NCI-H526 (cell line): Measurements from ENCODE around the gene OSGIN1.

Experiments used
- DNase-seq, 2 experiments: peaks; one replicate each; lab custom pipeline; 2025; lab: John Stamatoyannopoulos, UW

Gene OSGIN1

DNA sequence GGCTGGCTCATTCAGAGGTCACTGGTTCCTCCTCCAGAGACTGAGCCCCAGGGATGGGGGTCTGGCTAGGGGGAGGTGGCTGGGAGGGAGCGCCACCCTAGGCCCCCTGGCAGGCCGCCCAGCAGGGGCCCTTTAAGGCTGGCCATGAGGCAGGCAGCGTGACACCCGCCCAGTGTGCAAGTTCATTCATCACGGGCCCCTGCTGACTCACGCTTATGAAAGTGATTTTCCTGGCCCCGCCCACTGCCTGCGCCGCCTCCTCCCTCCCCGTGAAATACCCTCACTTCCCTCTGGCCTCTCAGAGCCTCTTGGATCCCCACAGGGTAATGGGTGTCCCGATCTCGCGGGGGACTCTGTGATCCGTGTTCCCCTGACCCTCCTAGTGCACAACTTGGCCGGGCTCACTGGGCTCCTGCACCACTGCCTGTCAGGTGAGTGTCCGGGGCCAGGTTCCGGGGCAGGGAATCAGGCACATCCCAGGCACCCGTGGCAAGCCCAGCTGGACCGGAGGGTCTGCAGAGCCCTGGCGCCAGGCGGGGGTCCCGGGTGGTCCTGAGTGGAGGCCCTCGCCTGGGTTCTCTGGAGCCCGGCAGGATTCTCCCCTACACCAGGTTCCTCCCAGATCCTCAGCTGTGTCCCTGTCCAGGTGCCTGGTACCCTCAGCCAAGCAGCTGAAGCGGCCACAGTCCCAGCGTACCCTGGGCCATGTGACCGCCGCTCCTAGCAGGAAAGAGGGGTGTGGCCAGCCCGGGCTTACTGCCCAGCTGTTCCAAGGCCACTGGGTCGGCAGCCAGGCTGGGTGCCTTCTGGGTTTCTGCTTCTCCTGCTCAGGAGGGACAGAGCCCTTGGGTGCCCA is at the start of gene OSGIN1:
Gene OSGIN1 (plus strand): TSS at position 301 of the 856 bp plus-strand sequence. CDS start 4,432 bp downstream, outside the sequence.
- DNase-seq, result peak; percentile 37 to 80

- peak; percentile 38 to 53 for DNase-seq
Measured at GRCh38 chr16:83903751-83904150, 49.3 kb upstream of the OSGIN1 start.

DNA sequence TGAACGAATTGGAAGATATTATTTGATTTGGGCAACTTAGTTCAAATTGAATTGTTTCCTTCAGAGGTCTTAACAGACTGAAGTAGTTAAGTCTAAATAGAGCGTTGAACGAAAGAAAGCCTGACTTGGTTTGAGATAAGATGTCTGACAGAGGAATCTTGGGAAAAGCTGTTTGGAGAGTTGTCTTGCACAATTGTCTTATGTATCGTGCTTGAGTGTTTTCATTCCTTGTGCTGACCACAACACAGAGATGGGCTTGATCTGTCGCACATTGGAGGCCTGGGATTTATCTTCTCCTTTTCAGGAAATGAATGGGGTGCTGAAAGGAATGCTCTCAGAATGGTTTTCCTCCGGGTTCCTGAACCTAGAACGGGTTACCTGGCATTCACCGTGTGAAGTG is 46.4 kb upstream of the OSGIN1 start:
- DNase-seq, result no peak

DNA sequence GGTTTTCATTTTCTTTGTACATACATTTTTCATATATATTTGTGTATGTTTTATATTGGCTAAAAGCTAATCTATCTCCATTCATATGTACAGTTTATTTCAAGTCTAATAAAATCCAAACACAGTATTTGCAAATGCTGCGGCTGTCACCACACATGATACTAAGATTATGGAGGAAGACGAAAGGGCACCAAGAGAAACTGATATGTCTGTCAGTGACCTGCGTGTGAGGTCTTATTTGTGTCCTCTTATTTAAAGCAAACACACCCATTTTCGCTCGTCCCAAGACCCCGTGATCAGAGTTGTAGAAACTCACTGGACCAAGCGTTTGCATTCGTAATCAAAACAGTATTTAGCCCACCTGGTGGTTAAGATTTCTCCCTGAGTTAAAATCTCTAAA is 45.9 kb upstream of the OSGIN1 start:
- no peak for DNase-seq

GRCh38 chr16:83907631-83908250 is 45.3 kb upstream of the OSGIN1 start:
- DNase-seq, result peak; percentile 28 to 37

DNA sequence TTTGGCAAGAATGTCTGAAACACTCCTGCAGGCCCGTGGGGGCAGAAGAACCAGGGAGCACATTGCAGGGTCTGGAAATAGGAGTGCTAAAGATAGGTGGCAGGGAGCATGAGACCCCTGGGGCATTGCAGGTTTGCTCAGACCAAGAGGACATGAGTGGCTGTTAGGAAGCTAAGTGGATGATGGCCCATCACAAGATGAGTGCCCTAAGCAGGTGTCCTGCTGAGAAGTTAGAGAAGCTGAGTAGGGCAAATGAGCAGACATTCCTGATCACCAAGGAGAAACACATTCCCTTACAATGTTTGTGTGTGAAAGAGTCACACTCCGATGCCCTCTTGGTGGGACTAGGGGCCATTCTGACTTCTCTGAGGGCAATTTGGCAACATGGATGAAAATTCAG is 44.2 kb upstream of the OSGIN1 start:
- no peak for DNase-seq

DNA sequence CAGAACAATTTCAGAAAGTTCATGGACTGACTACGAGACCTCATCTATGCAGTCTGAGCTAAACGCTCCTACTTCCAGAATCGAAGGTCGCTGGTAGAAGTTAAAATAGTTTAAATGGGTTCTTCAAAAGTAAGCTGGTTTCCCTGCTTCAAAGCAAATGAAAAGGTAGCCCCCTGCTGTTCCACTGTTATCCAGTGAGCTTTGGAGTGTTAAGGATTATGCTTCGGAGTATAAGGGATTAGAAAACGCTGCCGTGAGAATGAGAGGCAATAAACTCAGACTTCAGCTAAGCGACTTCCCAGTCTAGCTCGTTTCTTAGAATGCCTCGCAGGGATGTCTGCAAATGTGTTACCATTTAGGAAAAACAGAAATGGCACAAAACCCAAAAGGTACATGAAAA is 41.8 kb upstream of the OSGIN1 start:
- DNase-seq, result no peak

- no peak for DNase-seq
Measured at GRCh38 chr16:83912519-83913244, 40.4 kb upstream of the OSGIN1 start.

GRCh38 chr16:83913245-83913633 is 39.8 kb upstream of the OSGIN1 start:
- DNase-seq, result no peak

- DNase-seq, result no peak
Measured at GRCh38 chr16:83914091-83914710, 38.8 kb upstream of the OSGIN1 start.

GRCh38 chr16:83915081-83915480 is 38.0 kb upstream of the OSGIN1 start:
- no peak for DNase-seq

- no peak for DNase-seq
Measured at GRCh38 chr16:83915491-83915890, 37.5 kb upstream of the OSGIN1 start.

DNA sequence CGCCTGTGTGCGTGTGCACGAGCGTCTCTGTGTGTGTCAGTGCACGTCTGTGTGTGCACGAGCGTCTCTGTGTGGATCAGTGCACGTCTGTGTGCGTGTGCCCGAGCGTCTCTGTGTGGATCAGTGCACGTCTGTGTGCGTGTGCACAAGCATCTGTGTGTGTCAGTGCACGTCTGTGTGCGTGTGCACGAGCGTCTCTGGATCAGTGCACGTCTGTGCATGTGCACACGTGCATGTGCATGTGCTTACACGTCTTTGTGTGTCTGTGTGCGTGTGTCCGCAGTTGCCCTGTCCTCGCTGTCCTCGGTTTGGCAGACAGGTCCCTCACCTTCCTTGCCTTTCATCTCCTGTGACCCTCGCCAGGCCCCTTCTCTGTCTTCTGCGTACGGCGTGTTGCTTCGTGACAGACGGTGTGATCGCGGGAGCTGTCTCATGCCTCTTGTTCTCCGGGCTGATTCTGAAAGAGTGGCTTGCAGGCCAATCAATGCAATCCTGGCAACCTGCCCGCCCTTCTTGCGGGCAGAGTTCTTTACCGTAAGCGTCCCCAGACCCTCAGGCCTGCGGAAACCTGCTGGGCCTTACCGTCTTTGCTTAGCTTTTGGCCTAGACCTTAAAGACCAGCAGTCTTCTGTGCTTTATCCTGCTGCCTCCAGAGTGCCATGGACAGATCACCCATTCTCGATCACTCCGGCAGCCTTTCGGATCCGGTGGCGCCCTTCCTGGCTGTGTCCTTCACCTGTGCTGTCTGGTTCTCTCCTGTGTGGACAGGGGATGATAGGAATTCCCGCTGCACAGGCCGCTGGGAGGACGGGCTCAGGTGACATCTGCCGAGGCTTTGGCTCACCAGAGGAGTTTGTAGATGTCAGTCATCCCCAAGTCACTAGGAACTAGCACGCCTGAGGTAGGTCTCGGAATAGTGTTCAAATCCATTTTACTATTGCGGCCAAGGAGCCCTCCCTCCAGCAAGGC is 35.6 kb upstream of the OSGIN1 start:
- DNase-seq, result no peak

DNA sequence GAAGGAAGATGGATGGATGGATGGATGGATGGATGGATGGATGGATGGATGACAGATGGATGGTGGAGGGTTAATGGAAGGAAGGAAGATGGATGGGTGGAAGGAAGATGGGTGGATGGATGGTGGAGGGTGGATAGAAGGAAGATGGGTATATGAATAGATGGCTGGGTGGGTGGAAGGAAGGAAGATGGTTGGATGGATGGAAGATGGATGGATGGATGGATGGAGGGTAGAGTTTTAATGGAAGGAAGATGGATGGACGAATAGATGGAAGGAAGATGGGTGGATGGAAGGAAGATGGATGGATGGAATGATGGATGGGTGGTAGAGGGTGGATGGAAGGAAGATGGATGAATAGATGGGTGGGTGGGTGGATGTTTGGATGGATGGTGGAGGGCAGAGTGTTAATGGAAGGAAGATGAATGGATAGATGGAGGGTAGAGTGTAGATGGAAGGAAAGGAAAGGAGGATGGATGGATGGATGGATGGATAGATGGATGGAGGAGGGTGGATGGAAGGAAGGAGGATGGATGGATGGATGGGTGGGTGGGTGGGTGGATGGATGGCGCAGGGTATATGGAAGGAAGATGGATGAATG is 32.0 kb upstream of the OSGIN1 start:
- no peak for DNase-seq

GRCh38 chr16:83923581-83924365 is 29.3 kb upstream of the OSGIN1 start:
- no peak for DNase-seq

DNA sequence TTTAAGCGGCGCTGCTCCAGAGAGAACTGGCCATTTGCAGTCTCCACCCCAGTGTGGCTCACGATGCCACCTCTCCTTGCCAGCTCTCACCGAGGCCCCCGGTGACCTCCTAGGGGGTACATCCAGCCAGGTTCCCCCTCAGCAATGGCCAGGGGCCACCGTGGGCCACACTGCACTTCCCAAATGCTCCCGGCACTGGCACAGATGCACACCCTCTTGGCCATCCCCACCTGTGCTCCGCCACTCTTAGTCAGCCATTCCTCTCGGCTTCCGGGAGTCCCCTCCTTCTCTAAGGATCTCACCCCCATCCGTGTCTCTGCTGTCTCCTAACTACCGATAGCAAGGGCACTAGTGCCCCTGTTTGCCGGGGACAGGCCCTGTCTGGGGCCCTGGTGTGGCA is 28.4 kb upstream of the OSGIN1 start:
- no peak for DNase-seq

- DNase-seq, result peak in 1 of 2 experiments; percentile 27
Measured at GRCh38 chr16:83925095-83925905, 27.7 kb upstream of the OSGIN1 start.

DNA sequence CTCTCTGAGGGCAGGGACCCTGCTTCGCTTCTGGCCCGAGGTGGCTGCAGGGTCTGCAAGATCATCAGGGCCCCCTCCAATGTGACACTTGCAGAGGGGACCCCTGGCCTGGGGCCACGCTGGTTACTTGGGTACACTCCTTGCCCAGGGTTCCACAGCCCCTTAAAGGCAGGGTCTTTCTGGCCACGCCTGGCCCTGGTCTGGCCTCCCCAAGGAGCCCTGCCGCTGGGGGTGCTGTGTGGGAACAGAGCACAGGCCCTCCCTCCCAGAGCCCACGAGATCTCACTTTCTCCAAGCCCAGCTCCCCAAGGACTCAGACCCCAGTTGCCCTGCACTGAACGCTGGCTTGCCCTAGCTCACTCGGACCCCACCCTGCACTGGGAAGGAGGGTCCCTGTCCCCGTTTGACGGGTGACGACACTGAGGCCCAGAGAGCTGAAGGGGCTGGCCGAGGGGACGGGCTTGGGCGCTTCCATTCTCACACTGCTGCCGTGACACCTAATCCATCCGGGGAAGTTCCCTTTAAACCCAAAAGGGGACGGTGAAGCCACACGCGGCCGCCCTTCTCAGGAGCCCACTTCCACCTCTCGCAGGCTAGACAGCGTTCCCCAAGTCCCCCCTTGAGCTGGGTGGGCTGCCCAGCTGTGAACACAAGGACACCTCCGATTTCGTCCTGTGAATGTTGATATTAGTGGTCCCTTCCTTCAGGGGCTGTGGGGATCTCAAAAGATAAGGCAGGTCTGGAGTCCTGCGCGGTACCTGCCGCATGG is 26.9 kb upstream of the OSGIN1 start:
- DNase-seq, result no peak
